Kidney (tissue), 22 donors: Measurements from ENCODE around the gene BCAS2. TPM values are rescaled to one million over a fixed set of nuclear protein-coding genes. Genes with fewer than 3 reads are reported as not detected.

ENCODE experiments used
- DNase-seq, 5 donors: peaks; one replicate each; pipeline ENCODE4 v3.0.0-alpha.2; 2013 to 2020
- FAIRE-seq: peaks from 2 replicates; lab custom pipeline; 2012; peaks lifted over from hg19 to GRCh38; lab: Jason Lieb, UNC
- H3K27ac ChIP-seq, 2 donors: one replicate each; pipeline ENCODE4 v1.7.0; 2013; ENCODE audit warnings: low read depth in 2 of 2, low read length in 2 of 2, inconsistent platforms in 1 of 2
- H3K27me3 ChIP-seq: one replicate; pipeline ENCODE4 v1.7.1; 2013; ENCODE audit warnings: low read length, inconsistent platforms; ENCODE audit not compliant: control insufficient read depth, insufficient read depth
- H3K36me3 ChIP-seq, 3 donors: one replicate each; pipeline versions ENCODE4 v1.7.0 to v1.7.1; 2013; ENCODE audit warnings: low read length in 3 of 3, control low read depth in 1 of 3, inconsistent platforms in 1 of 3; ENCODE audit not compliant: insufficient read depth in 3 of 3, control insufficient read depth in 2 of 3
- H3K4me1 ChIP-seq, 3 donors: one replicate each; pipeline versions ENCODE4 v1.7.0 to v1.7.1; 2013; ENCODE audit warnings: low read length in 3 of 3, inconsistent platforms in 1 of 3, low read depth in 1 of 3; ENCODE audit not compliant: control insufficient read depth in 2 of 3, insufficient read depth in 2 of 3
- H3K4me3 ChIP-seq, 3 donors: one replicate each; pipeline versions ENCODE4 v1.7.0 to v1.8.1; 2013; ENCODE audit warnings: low read length in 3 of 3, control low read depth in 1 of 3, inconsistent platforms in 1 of 3
- H3K9ac ChIP-seq, 3 donors: one replicate each; pipeline versions ENCODE4 v1.7.0 to v1.7.1; 2013; ENCODE audit warnings: low read length in 3 of 3, control low read depth in 1 of 3, inconsistent platforms in 1 of 3
- H3K9me3 ChIP-seq, 3 donors: one replicate each; pipeline versions ENCODE4 v1.7.0 to v1.7.1; 2013; ENCODE audit warnings: low read length in 3 of 3, control low read depth in 1 of 3, inconsistent platforms in 1 of 3; ENCODE audit not compliant: control insufficient read depth in 2 of 3, insufficient read depth in 1 of 3
- CTCF ChIP-seq: IDR thresholded peaks from 3 replicates; pipeline ENCODE4 v1.5.1; 2012; ENCODE audit warnings: mild to moderate bottlenecking, moderate library complexity, borderline replicate concordance; ENCODE audit not compliant: insufficient read depth; ENCODE audit errors: extremely low read depth
- intact Hi-C: fragments of 100-400 bp; cut with DNase I; formaldehyde crosslinking; loops from one replicate; pipeline ENCODE4 v1.11.1; 2022
- long read RNA-seq, 10 donors: library from polyadenylated mRNA in 1 of 10; unstranded in 1 of 10; transcript quantifications; one replicate each; pipeline ENCODE4 v2.0.0 and lab custom pipeline, GENCODE V29; 2021 to 2026
- polyA plus RNA-seq: library from polyadenylated mRNA; stranded (reverse); fragments of 350-450 nt; fragmentation: Illumina TruSeq; extraction: RNeasy Lipid Tissue Mini Kit (QIAGEN cat#74804); gene quantifications from one replicate; pipeline ENCODE4 v1.2.3, GENCODE V29; 2014; ENCODE audit warnings: low read depth, low replicate concordance; ENCODE audit not compliant: insufficient read depth
- total RNA-seq: library from RNA; stranded (reverse); fragmentation: NEBNext Ultra II Directional; extraction: Animal tissue kit (Norgen Biotek cat#: 25700); gene quantifications from one replicate; pipeline ENCODE4 v1.2.1, GENCODE V29; 2021
- donor health status: control.
- donor health status: control.
- donor health status: control.
- donor health status: control.
- donor health status: control.
- donor health status: DM: yes; HTN: yes; CAD: no.
- donor health status: Normal renal cell carcinoma (clear cell type).

Gene BCAS2
- total RNA-seq (37.2 TPM), polyA plus RNA-seq (51.4 TPM)
- long read RNA-seq, donor 1, transcript BCAS2-201 (7 exons, 1,299 nt): major isoform, 16 of 17 reads
- long read RNA-seq, donor 1, partial matches to known transcripts: 0 of 17 reads
- long read RNA-seq, donor 1, other reads (novel, unspliced or antisense): 0 of 17 reads
- long read RNA-seq, donor 2, transcript BCAS2-201 (7 exons, 1,299 nt): major isoform, 21 of 22 reads
- long read RNA-seq, donor 2, partial matches to known transcripts: 0 of 22 reads
- long read RNA-seq, donor 2, other reads (novel, unspliced or antisense): 0 of 22 reads
- long read RNA-seq, donor 3, transcript BCAS2-201 (7 exons, 1,299 nt): major isoform, 16 of 17 reads
- long read RNA-seq, donor 3, partial matches to known transcripts: 0 of 17 reads
- long read RNA-seq, donor 3, other reads (novel, unspliced or antisense): 0 of 17 reads
- long read RNA-seq, donor 4, transcript BCAS2-201 (7 exons, 1,299 nt): major isoform, 11 of 11 reads
- long read RNA-seq, donor 4, partial matches to known transcripts: 0 of 11 reads
- long read RNA-seq, donor 4, other reads (novel, unspliced or antisense): 0 of 11 reads
- long read RNA-seq, donor 5, partial matches to known transcripts: 0 of 2 reads
- long read RNA-seq, donor 5, other reads (novel, unspliced or antisense): 0 of 2 reads
- long read RNA-seq, donor 6, transcript BCAS2-201 (7 exons, 1,299 nt): major isoform, 50 of 50 reads
- long read RNA-seq, donor 6, partial matches to known transcripts: 0 of 50 reads
- long read RNA-seq, donor 6, other reads (novel, unspliced or antisense): 0 of 50 reads
- long read RNA-seq, donor 7, transcript BCAS2-201 (7 exons, 1,299 nt): major isoform, 20 of 22 reads
- long read RNA-seq, donor 7, partial matches to known transcripts: 0 of 22 reads
- long read RNA-seq, donor 7, other reads (novel, unspliced or antisense): 2 of 22 reads
- long read RNA-seq, donor 8, transcript BCAS2-201 (7 exons, 1,299 nt): major isoform, 19 of 19 reads
- long read RNA-seq, donor 8, partial matches to known transcripts: 0 of 19 reads
- long read RNA-seq, donor 8, other reads (novel, unspliced or antisense): 0 of 19 reads
- long read RNA-seq, donor 9, transcript BCAS2-201 (7 exons, 1,299 nt): major isoform, 13 of 14 reads
- long read RNA-seq, donor 9, partial matches to known transcripts: 0 of 14 reads
- long read RNA-seq, donor 9, other reads (novel, unspliced or antisense): 0 of 14 reads
- long read RNA-seq, donor 10, transcript BCAS2-201 (7 exons, 1,299 nt): major isoform, 11 of 11 reads
- long read RNA-seq, donor 10, partial matches to known transcripts: 0 of 11 reads
- long read RNA-seq, donor 10, other reads (novel, unspliced or antisense): 0 of 11 reads

- DNase-seq (peak; percentile 98 to 99 (median 99)), FAIRE-seq (peak; percentile 99)
- no peak for TF ChIP-seq CTCF
- Histone ChIP-seq H3K9me3 (no peaks in the 10 kb centered on the region), H3K36me3 (peaks cover 3 to 18% (median 7%) of the 10 kb centered on the region in 3 donors), H3K4me3 (peak within 1 kb of the TSS; percentile 80 to 93 (median 84)), H3K27ac (peak within 1 kb of the TSS; percentile 56 to 74), H3K4me1 (peaks cover 4 to 7% (median 7%) of the 10 kb centered on the region in 3 donors), H3K9ac (peak within 1 kb of the TSS; percentile 58 to 93 (median 88)), H3K27me3 (no peaks in the 10 kb centered on the region)
- intact Hi-C loops: no loop called here
These were observed at the start of gene BCAS2 for GRCh38 chr1:114581335-114582287. BCAS2 (minus strand) TSS chr1:114581615; CDS start chr1:114581591, 24 bp downstream.

GRCh38 chr1:114627107-114627506 lies 45.7 kb upstream of the BCAS2 start:
- Histone ChIP-seq H3K27ac (no peak overlapping the region), H3K36me3 (no peaks in the 10 kb centered on the region), H3K27me3 (no peaks in the 10 kb centered on the region), H3K4me3 (no peak overlapping the region), H3K9me3 (no peaks in the 10 kb centered on the region), H3K9ac (no peak overlapping the region), H3K4me1 (no peaks in the 10 kb centered on the region)
- FAIRE-seq (no peak), DNase-seq (peak in 1 of 5 donors; percentile 31)
- TF ChIP-seq CTCF: no peak
- intact Hi-C loops: no loop called here

- Histone ChIP-seq H3K27ac (no peak overlapping the region), H3K4me1 (no peaks in the 10 kb centered on the region), H3K9me3 (no peaks in the 10 kb centered on the region), H3K9ac (no peak overlapping the region), H3K4me3 (no peak overlapping the region), H3K36me3 (no peaks in the 10 kb centered on the region), H3K27me3 (no peaks in the 10 kb centered on the region)
- DNase-seq (no peak), FAIRE-seq (no peak)
- intact Hi-C loops: no loop called here
- no peak for TF ChIP-seq CTCF
These were observed 41.9 kb upstream of the BCAS2 start for GRCh38 chr1:114623364-114623763.
